ENCODE measurements around the gene CTNND2.

- no peak for TF ChIP-seq CTCF (IDR thresholded peaks at IDR 0.05 in 8 of 11, conservative IDR thresholded peaks at IDR 0.05 in 3 of 11)
- no peak for TF ChIP-seq POLR2A (IDR thresholded peaks at IDR 0.05)
- no peak for TF ChIP-seq POLR2AphosphoS5 (IDR thresholded peaks at IDR 0.05)
Observed at GRCh38 chr5:11443831-11444230, 460.4 kb downstream of the CTNND2 start.
